IMR-90 (cell line): ENCODE measurements around the gene CD300LG. TPM values are rescaled to one million over a fixed set of nuclear protein-coding genes. Genes with fewer than 3 reads are reported as not detected.
A peak's percentile ranks its signal among the peaks of the same experiment; 100 is the strongest.

Source experiments
- ATAC-seq: fragments of 200-7000 bp; cut with Tn5 transposase; 2 replicates; pipeline ENCODE4 v1.9.1; 2020; ENCODE audit warnings: low read depth, mild to moderate bottlenecking, moderate library complexity
- BruUV-seq: library from RNA; stranded (reverse); fragments of 400-500 nt; replicated peaks from 2 replicates; lab custom pipeline; 2021; lab: Mats Ljungman, UMichigan
- CTCF ChIA-PET: fragments of 300-600 bp; formaldehyde crosslinking; extraction: SDS; loops from one replicate; lab custom pipeline; 2021; ENCODE audit warnings: antibody characterized with exemption; lab: Yijun Ruan, JAX
- POLR2A ChIA-PET: fragments of 300-600 bp; sonication (Branson Sonifier 250); formaldehyde crosslinking; loops from one replicate; lab custom pipeline; 2022; ENCODE audit warnings: antibody characterized with exemption; ENCODE audit not compliant: unreplicated experiment; lab: Charles Lee
- DNase-seq: peaks from one replicate; pipeline ENCODE4 v3.0.0; 2013
- H2AFZ ChIP-seq: replicated peaks from 2 replicates; pipeline ENCODE3; 2013; ENCODE audit warnings: low read length, mild to moderate bottlenecking; ENCODE audit not compliant: poor library complexity
- H2AK5ac ChIP-seq: 2 replicates; pipeline ENCODE4 v1.6.1; 2013; ENCODE audit warnings: low read depth, low read length, inconsistent platforms
- H2AK9ac ChIP-seq: replicated peaks from 2 replicates; pipeline ENCODE3; 2013; ENCODE audit warnings: mild to moderate bottlenecking, low read depth, low read length, moderate library complexity; ENCODE audit not compliant: poor library complexity
- H2BK120ac ChIP-seq: 2 replicates; pipeline ENCODE4 v1.6.1; 2013; ENCODE audit warnings: low read depth, low read length, inconsistent platforms
- H2BK15ac ChIP-seq: 3 replicates; pipeline ENCODE4 v1.6.1; 2013; ENCODE audit warnings: low read depth, low read length, inconsistent platforms
- H2BK20ac ChIP-seq: 2 replicates; pipeline ENCODE4 v1.6.1; 2013; ENCODE audit warnings: low read depth, mild to moderate bottlenecking, inconsistent platforms, low read length, moderate library complexity
- H2BK5ac ChIP-seq: 2 replicates; pipeline ENCODE4 v1.6.1; 2013; ENCODE audit warnings: mild to moderate bottlenecking, low read depth, low read length, inconsistent platforms; ENCODE audit not compliant: poor library complexity, severe bottlenecking
- H3K14ac ChIP-seq: replicated peaks from 2 replicates; pipeline ENCODE4 v1.6.1; 2013; ENCODE audit warnings: low read depth, low read length, inconsistent platforms
- H3K18ac ChIP-seq: 2 replicates; pipeline ENCODE4 v1.6.1; 2013; ENCODE audit warnings: low read depth, low read length, control low read depth
- H3K23ac ChIP-seq: 2 replicates; pipeline ENCODE4 v1.6.1; 2013; ENCODE audit warnings: low read depth, low read length, inconsistent platforms
- H3K27ac ChIP-seq: 2 replicates; pipeline ENCODE4 v1.5.1; 2013; ENCODE audit warnings: mild to moderate bottlenecking, control low read depth, low read length; ENCODE audit not compliant: insufficient read depth
- H3K27me3 ChIP-seq: 2 replicates; pipeline ENCODE4 v1.6.1; 2013; ENCODE audit warnings: low read length; ENCODE audit not compliant: control insufficient read depth, insufficient read depth
- H3K36me3 ChIP-seq: 2 replicates; pipeline ENCODE4 v1.6.1; 2013; ENCODE audit warnings: low read length, mixed read lengths; ENCODE audit not compliant: control insufficient read depth, insufficient read depth
- H3K4ac ChIP-seq: 2 replicates; pipeline ENCODE4 v1.6.1; 2013; ENCODE audit warnings: low read depth, low read length, inconsistent platforms
- H3K4me1 ChIP-seq: 2 replicates; pipeline ENCODE4 v1.6.1; 2013; ENCODE audit warnings: low read length, mixed read lengths; ENCODE audit not compliant: control insufficient read depth, insufficient read depth
- H3K4me2 ChIP-seq: 2 replicates; pipeline ENCODE4 v1.6.1; 2013; ENCODE audit warnings: low read depth, mild to moderate bottlenecking, control low read depth, low read length, moderate library complexity
- H3K4me3 ChIP-seq: 2 replicates; pipeline ENCODE4 v1.5.1; 2013; ENCODE audit warnings: low read depth, mild to moderate bottlenecking, control low read depth, low read length, moderate library complexity; ENCODE audit not compliant: insufficient read depth
- H3K56ac ChIP-seq: 2 replicates; pipeline ENCODE4 v1.6.1; 2013; ENCODE audit warnings: low read length, inconsistent platforms; ENCODE audit not compliant: insufficient read depth; ENCODE audit errors: extremely low read depth
- H3K79me1 ChIP-seq, 2 experiments: 2 replicates each; pipeline ENCODE4 v1.6.1; 2013; ENCODE audit warnings: low read length in 2 of 2, inconsistent platforms in 1 of 2, low read depth in 1 of 2
- H3K9ac ChIP-seq: 2 replicates; pipeline ENCODE4 v1.6.1; 2013; ENCODE audit warnings: low read depth, low read length, control low read depth
- H3K9me1 ChIP-seq: 2 replicates; pipeline ENCODE4 v1.6.1; 2013; ENCODE audit warnings: low read length, inconsistent platforms; ENCODE audit not compliant: insufficient read depth
- H3K9me3 ChIP-seq: 2 replicates; pipeline ENCODE4 v1.6.1; 2013; ENCODE audit warnings: low read length; ENCODE audit not compliant: control insufficient read depth, insufficient read depth
- H4K20me1 ChIP-seq: 2 replicates; pipeline ENCODE4 v1.6.1; 2013; ENCODE audit warnings: low read length, inconsistent platforms; ENCODE audit not compliant: insufficient read depth
- H4K5ac ChIP-seq: 2 replicates; pipeline ENCODE4 v1.6.1; 2013; ENCODE audit warnings: mild to moderate bottlenecking, low read depth, low read length, control low read depth
- H4K8ac ChIP-seq, 2 experiments: 2 replicates each; pipeline ENCODE4 v1.6.1; 2013; ENCODE audit warnings: low read depth in 2 of 2, low read length in 2 of 2, control low read depth in 1 of 2, inconsistent platforms in 1 of 2
- H4K91ac ChIP-seq: 2 replicates; pipeline ENCODE4 v1.6.1; 2013; ENCODE audit warnings: low read depth, low read length, inconsistent platforms; ENCODE audit not compliant: insufficient read depth
- BHLHE40 ChIP-seq: fragments of 150-350 bp; IDR thresholded peaks from 2 replicates; pipeline ENCODE4 v1.6.1; 2016; ENCODE audit warnings: mild to moderate bottlenecking, low read depth, low read length
- ELK1 ChIP-seq: fragments of 150-350 bp; IDR thresholded peaks from 2 replicates; pipeline ENCODE4 v1.6.1; 2016; ENCODE audit warnings: low read depth, mild to moderate bottlenecking, low read length, moderate library complexity, borderline replicate concordance
- RCOR1 ChIP-seq: IDR thresholded peaks from 2 replicates; pipeline ENCODE4 v1.6.1; 2012; ENCODE audit warnings: mild to moderate bottlenecking, low read length, improper control_type of control experiment; ENCODE audit not compliant: insufficient replicate concordance
- RFX5 ChIP-seq: IDR thresholded peaks from 2 replicates; pipeline ENCODE4 v1.8.0; 2012; ENCODE audit warnings: low read depth, mild to moderate bottlenecking, low read length, moderate library complexity
- WGBS, 2 experiments: methylation state at CpG; one replicate each; pipeline versions ENCODE4 v1.1.5 to v1.1.7; 2013; ENCODE audit warnings: missing lambda C conversion rate in 2 of 2; ENCODE audit not compliant: insufficient read length in 1 of 2; ENCODE audit errors: extremely low coverage in 2 of 2; 5-methylcytosine and 5-hydroxymethylcytosine counted together
- dilution Hi-C: fragments of 300-500 bp; cut with HindIII; formaldehyde crosslinking; loops from one replicate; pipeline ENCODE4 v1.14.3; 2018; ENCODE audit warnings: low sequenced_read_pairs; ENCODE audit not compliant: unreplicated experiment
- in situ Hi-C: fragments of 300-500 bp; cut with MboI; formaldehyde crosslinking; loops from 3 replicates; pipeline ENCODE4 v1.14.3; 2019; ENCODE audit warnings: low sequenced_read_pairs, inconsistent platforms, mixed read lengths
- intact Hi-C: fragments of 100-400 bp; cut with micrococcal nuclease; formaldehyde crosslinking; loops from 2 replicates; pipeline ENCODE4 v1.10.0; 2022
- polyA plus RNA-seq, 3 experiments: library from polyadenylated mRNA; depleted of rRNA; stranded (reverse); fragments of >200 nt; gene quantifications; 2 replicates each; pipeline ENCODE4 v1.2.3, GENCODE V29; 2012; ENCODE audit warnings: low replicate concordance in 1 of 3
- total RNA-seq: library from RNA; depleted of rRNA; stranded (reverse); fragments of >200 nt; gene quantifications from 2 replicates; pipeline ENCODE4 v1.2.3, GENCODE V29; 2012; rRNA removed

The CD300LG gene
- total and polyA plus RNA-seq, 2 of the 4 experiments (the other 2 are of a cell fraction) = not detected

- no peak overlapping the region for H2BK15ac ChIP-seq
- no TSS peak for BruUV-seq
- H4K91ac ChIP-seq = no peak overlapping the region
- H3K56ac ChIP-seq = no peak overlapping the region
- in situ Hi-C loops (no loop called here), dilution Hi-C loops (no loop called here), intact Hi-C loops (no loop called here)
- H3K27me3 ChIP-seq = peaks cover 53% of the 10 kb centered on the region
- H3K4me2 ChIP-seq = no peak overlapping the region
- H2BK120ac ChIP-seq = no peak overlapping the region
- H3K14ac ChIP-seq = no peak overlapping the region
- peak overlapping the region; percentile 76 for H2BK5ac ChIP-seq
- no peak for DNase-seq
- H2AK9ac ChIP-seq = no peak overlapping the region
- no peaks in the 10 kb centered on the region for H3K9me3 ChIP-seq
- peaks cover 3% of the 10 kb centered on the region; the same call in 1 of the 2 replicates for H3K9me1 ChIP-seq
- no peak overlapping the region for H2BK20ac ChIP-seq
- no peak overlapping the region for H2AFZ ChIP-seq
- H3K79me1 ChIP-seq = no peaks in the 10 kb centered on the region
- no peak for ATAC-seq
- no peak overlapping the region for H4K5ac ChIP-seq
- no peak overlapping the region for H3K18ac ChIP-seq
- no peak overlapping the region for H3K9ac ChIP-seq
- H4K8ac ChIP-seq = no peak overlapping the region
- 0 out of 2 replicates have a peak, but pooled peaks cover under 1% of the 10 kb centered on the region for H3K4me1 ChIP-seq
- H3K36me3 ChIP-seq = no peaks in the 10 kb centered on the region
- no peak overlapping the region; the same call in 1 of the 2 replicates for H3K23ac ChIP-seq
- no peak overlapping the region for H3K4ac ChIP-seq
- WGBS, 2 experiments = 19 to 100% methylated on average over 1 to 2 of the region's 4 CpGs
- H3K27ac ChIP-seq = no peak overlapping the region
- H2AK5ac ChIP-seq = no peak overlapping the region
- ChIA-PET POLR2A (interaction anchor here (0.7 kb wide), 1 partner anchor 15 kb away, joined by 3 read pairs; no protein-coding TSS in a partner anchor), CTCF (no interaction called here)
- no peak overlapping the region for H3K4me3 ChIP-seq
- no peaks in the 10 kb centered on the region for H4K20me1 ChIP-seq
- TF ChIP-seq ELK1 = no peak
- TF ChIP-seq RFX5 = no peak
- TF ChIP-seq RCOR1 = no peak
- TF ChIP-seq BHLHE40 = no peak
Measured at GRCh38 chr17:43912635-43913304, 65.8 kb downstream of the CD300LG start.

Other genes starting within 250 kb of the CD300LG start
- gene MEOX1, start 185.3 kb upstream of the CD300LG start, total RNA-seq = 0.72 and 0.83 TPM in 2 replicates
- gene MEOX1, start 185.3 kb upstream of the CD300LG start, polyA plus RNA-seq (2012; rRNA removed) = 0.48 and 0.52 TPM in 2 replicates
- not detected in 2 replicates for gene SOST, start 88.4 kb upstream of the CD300LG start, total RNA-seq
- gene SOST, start 88.4 kb upstream of the CD300LG start, polyA plus RNA-seq (2012; rRNA removed) = not detected in 2 replicates
- 40.9 and 42.5 TPM in 2 replicates for gene DUSP3, start 68.2 kb upstream of the CD300LG start, total RNA-seq
- gene DUSP3, start 68.2 kb upstream of the CD300LG start, polyA plus RNA-seq (2012; rRNA removed) = 33.3 and 33.5 TPM in 2 replicates
- gene CFAP97D1, start 66.7 kb upstream of the CD300LG start, total RNA-seq = under 0.01 TPM in 1 of 2 replicates, not detected in the other
- 0.03 TPM in 1 of 2 replicates, not detected in the other for gene CFAP97D1, start 66.7 kb upstream of the CD300LG start, polyA plus RNA-seq (2012; rRNA removed)
- 5.0 and 5.7 TPM in 2 replicates for gene MPP3, start 14.0 kb upstream of the CD300LG start, total RNA-seq
- 10.7 and 11.9 TPM in 2 replicates for gene MPP3, start 14.0 kb upstream of the CD300LG start, polyA plus RNA-seq (2012; rRNA removed)
- gene MPP2, start 60.4 kb downstream of the CD300LG start, total RNA-seq = 1.9 and 3.2 TPM in 2 replicates
- gene MPP2, start 60.4 kb downstream of the CD300LG start, polyA plus RNA-seq (2012; rRNA removed) = 3.8 TPM in 2 replicates
- gene PPY, start 95.3 kb downstream of the CD300LG start, total RNA-seq = not detected in 2 replicates
- not detected in 2 replicates for gene PPY, start 95.3 kb downstream of the CD300LG start, polyA plus RNA-seq (2012; rRNA removed)
- not detected in 2 replicates for gene PYY, start 106.8 kb downstream of the CD300LG start, total RNA-seq
- not detected in 2 replicates for gene PYY, start 106.8 kb downstream of the CD300LG start, polyA plus RNA-seq (2012; rRNA removed)
- 0.28 and 0.54 TPM in 2 replicates for gene NAGS, start 157.4 kb downstream of the CD300LG start, total RNA-seq
- 0.92 and 0.99 TPM in 2 replicates for gene NAGS, start 157.4 kb downstream of the CD300LG start, polyA plus RNA-seq (2012; rRNA removed)
- gene TMEM101, start 167.8 kb downstream of the CD300LG start, total RNA-seq = 36.6 and 42.5 TPM in 2 replicates
- gene TMEM101, start 167.8 kb downstream of the CD300LG start, polyA plus RNA-seq (2012; rRNA removed) = 30.7 and 34.4 TPM in 2 replicates
- gene LSM12, start 219.5 kb downstream of the CD300LG start, total RNA-seq = 41.0 and 50.3 TPM in 2 replicates
- 37.6 and 38.0 TPM in 2 replicates for gene LSM12, start 219.5 kb downstream of the CD300LG start, polyA plus RNA-seq (2012; rRNA removed)
- 19.4 and 20.4 TPM in 2 replicates for gene G6PC3, start 223.6 kb downstream of the CD300LG start, total RNA-seq
- gene G6PC3, start 223.6 kb downstream of the CD300LG start, polyA plus RNA-seq (2012; rRNA removed) = 107 and 127 TPM in 2 replicates